ENCODE results near the gene NRP1.

DNA sequence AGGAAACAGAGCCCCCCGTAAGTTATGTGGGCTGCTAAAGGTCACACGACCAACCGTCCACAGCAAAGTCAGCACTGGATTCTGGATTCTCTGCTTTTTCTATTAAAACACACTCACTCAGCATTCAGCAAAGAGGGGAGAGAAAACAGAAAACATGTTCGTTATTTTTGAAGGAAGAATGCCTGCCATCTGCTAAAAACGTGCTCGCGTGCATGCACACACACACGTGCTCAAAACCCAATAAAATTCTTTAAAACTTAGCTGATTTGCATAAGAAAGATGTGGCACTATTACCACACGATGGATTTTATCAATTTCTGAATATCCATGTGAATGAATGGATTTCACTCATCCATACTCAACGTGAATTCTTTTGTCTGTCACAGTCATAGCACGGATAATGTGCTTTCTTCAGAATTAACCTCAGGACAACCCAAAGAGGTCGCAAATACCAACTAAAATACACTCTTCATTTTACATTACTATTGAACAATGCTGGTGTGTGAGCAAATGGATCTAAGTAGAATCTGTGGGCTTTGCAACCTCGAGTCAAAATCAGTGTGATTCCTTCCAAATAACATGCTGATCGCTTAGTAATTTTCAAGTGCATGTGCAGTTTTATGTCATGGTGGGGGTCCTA is 40.8 kb downstream of the NRP1 start:
- TF ChIP-seq EP300 (IDR thresholded peaks at IDR 0.05) (no peak), CTCF (IDR thresholded peaks at IDR 0.05) (no peak)
